HEK293T (cell line): ENCODE results near the gene NPHP3.

Source experiments
- ARNT ChIP-seq: fragments of 450-650 bp; IDR thresholded peaks from 2 replicates; pipeline ENCODE4 v1.6.1; 2017; ENCODE audit warnings: mild to moderate bottlenecking
- BHLHE40 ChIP-seq: fragments of 450-650 bp; IDR thresholded peaks from 2 replicates; pipeline ENCODE4 v1.6.1; 2016; ENCODE audit warnings: mild to moderate bottlenecking, moderate library complexity, borderline replicate concordance
- CTBP1 ChIP-seq: fragments of 450-650 bp; IDR thresholded peaks from 2 replicates; pipeline ENCODE4 v1.6.1; 2016; ENCODE audit warnings: borderline replicate concordance
- ELF4 ChIP-seq: fragments of 450-650 bp; IDR thresholded peaks from 2 replicates; pipeline ENCODE4 v1.6.1; 2017; ENCODE audit warnings: antibody characterized with exemption
- FOXA1 ChIP-seq: fragments of 450-650 bp; IDR thresholded peaks from 2 replicates; pipeline ENCODE4 v1.6.1; 2016; ENCODE audit warnings: mild to moderate bottlenecking
- FOXK2 ChIP-seq: fragments of 450-650 bp; IDR thresholded peaks from 2 replicates; pipeline ENCODE4 v1.6.1; 2016; ENCODE audit warnings: mild to moderate bottlenecking
- FOXM1 ChIP-seq: fragments of 450-650 bp; IDR thresholded peaks from 2 replicates; pipeline ENCODE4 v1.6.1; 2017; ENCODE audit warnings: mild to moderate bottlenecking, borderline replicate concordance
- HDGF ChIP-seq: fragments of 450-650 bp; IDR thresholded peaks from 2 replicates; pipeline ENCODE4 v1.6.1; 2017; ENCODE audit warnings: antibody characterized with exemption, borderline replicate concordance
- LEF1 ChIP-seq: fragments of 450-650 bp; IDR thresholded peaks from 2 replicates; pipeline ENCODE4 v1.6.1; 2017; ENCODE audit warnings: mild to moderate bottlenecking, borderline replicate concordance
- SP1 ChIP-seq: fragments of 450-650 bp; IDR thresholded peaks from 2 replicates; pipeline ENCODE4 v1.6.1; 2017
- SUZ12 ChIP-seq: fragments of 450-650 bp; IDR thresholded peaks from 2 replicates; pipeline ENCODE4 v1.6.1; 2016; ENCODE audit warnings: mild to moderate bottlenecking
- TARDBP ChIP-seq: fragments of 450-650 bp; IDR thresholded peaks from 2 replicates; pipeline ENCODE4 v1.6.1; 2016
- ZNF384 ChIP-seq: fragments of 450-650 bp; IDR thresholded peaks from 2 replicates; pipeline ENCODE4 v1.6.1; 2016
- TF ChIP-seq, protein P1 (sequence below): fragments of 450-650 bp; IDR thresholded peaks from 2 replicates; pipeline ENCODE4 v1.6.1; 2016

DNA sequence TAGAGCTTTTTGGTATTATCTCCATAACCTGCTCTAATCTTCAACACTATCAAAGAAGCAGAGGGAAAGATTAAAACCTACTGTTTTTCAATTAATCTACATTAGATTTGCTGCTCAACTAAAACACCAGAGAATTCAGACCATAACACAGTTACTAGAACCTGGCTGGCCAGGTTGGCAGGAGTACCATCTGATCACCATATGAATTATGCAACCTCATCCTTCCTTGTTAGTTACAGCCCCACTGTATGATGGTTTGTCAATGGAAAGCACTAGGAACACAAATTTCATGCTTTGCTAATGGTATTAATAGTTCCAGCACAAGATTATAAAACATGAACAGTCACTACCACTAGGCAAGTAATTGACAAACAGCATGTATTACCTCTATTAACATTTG lies 5.8 kb downstream of the NPHP3 start:
- TF ChIP-seq SP1 (no peak), ARNT (no peak), ZNF384 (no peak), FOXA1 (no peak), HDGF (no peak), FOXK2 (no peak), LEF1 (no peak), BHLHE40 (no peak), FOXM1 (no peak), TARDBP (no peak), CTBP1 (no peak), SUZ12 (no peak), ELF4 (no peak)
- TF ChIP-seq, protein P1, sequence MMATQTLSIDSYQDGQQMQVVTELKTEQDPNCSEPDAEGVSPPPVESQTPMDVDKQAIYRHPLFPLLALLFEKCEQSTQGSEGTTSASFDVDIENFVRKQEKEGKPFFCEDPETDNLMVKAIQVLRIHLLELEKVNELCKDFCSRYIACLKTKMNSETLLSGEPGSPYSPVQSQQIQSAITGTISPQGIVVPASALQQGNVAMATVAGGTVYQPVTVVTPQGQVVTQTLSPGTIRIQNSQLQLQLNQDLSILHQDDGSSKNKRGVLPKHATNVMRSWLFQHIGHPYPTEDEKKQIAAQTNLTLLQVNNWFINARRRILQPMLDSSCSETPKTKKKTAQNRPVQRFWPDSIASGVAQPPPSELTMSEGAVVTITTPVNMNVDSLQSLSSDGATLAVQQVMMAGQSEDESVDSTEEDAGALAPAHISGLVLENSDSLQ: no peak
